Measurements from ENCODE around the gene KRT27.

- TF ChIP-seq CTCF (IDR thresholded peaks at IDR 0.05) (no peak), POLR2A (IDR thresholded peaks at IDR 0.05) (no peak)
Observed at GRCh38 chr17:40765657-40766056, 16.7 kb downstream of the KRT27 start.

Measured in right lobe of liver (tissue), 4 donors.